Measurements from ENCODE around the gene HS3ST3B1.

DNA sequence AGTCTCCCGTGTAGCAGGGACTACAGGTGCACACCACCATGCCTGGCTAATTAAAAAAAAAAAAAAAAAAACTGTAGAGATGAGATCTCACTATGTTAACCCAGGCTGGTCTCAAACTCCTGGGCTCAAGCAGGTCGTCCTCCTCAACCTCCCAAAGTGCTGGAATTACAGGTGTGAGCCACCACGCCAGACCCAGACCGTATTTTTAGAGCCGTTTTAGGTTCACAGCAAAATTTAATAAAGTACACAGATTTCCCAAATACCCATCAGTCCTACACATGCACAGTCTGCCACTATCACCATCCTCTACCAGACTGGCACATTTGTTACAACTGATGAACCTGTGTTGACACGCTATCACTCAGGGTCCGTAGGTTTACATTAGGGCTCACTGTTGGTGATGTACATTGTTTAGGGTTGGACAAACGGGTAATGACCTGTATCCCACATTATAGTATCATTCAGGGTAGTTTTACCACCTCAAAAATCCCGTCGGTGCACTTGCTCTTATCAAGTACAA lies 10.4 kb downstream of the HS3ST3B1 start:
- TF ChIP-seq POLR2A (IDR thresholded peaks at IDR 0.05), result no peak
- TF ChIP-seq, protein P1, sequence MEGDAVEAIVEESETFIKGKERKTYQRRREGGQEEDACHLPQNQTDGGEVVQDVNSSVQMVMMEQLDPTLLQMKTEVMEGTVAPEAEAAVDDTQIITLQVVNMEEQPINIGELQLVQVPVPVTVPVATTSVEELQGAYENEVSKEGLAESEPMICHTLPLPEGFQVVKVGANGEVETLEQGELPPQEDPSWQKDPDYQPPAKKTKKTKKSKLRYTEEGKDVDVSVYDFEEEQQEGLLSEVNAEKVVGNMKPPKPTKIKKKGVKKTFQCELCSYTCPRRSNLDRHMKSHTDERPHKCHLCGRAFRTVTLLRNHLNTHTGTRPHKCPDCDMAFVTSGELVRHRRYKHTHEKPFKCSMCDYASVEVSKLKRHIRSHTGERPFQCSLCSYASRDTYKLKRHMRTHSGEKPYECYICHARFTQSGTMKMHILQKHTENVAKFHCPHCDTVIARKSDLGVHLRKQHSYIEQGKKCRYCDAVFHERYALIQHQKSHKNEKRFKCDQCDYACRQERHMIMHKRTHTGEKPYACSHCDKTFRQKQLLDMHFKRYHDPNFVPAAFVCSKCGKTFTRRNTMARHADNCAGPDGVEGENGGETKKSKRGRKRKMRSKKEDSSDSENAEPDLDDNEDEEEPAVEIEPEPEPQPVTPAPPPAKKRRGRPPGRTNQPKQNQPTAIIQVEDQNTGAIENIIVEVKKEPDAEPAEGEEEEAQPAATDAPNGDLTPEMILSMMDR (IDR thresholded peaks at IDR 0.05), result no peak

Measured in body of pancreas (tissue), 4 donors.